ENCODE data around the gene MACF1. TPM values are rescaled to one million over a fixed set of nuclear protein-coding genes. Genes with fewer than 3 reads are reported as not detected.

MACF1 gene
- total RNA-seq: 253 and 350 TPM in 2 replicates

GRCh38 chr1:39204441-39205081 is at the start of gene MACF1:
TSS of gene MACF1 (plus strand) at chr1:39204695. CDS start at chr1:39205023, 328 bp downstream.

GRCh38 chr1:39491146-39491921 is 286.8 kb downstream of the MACF1 start, which contains the start of gene BMP8A:
TSS of gene BMP8A (plus strand) at chr1:39491636. CDS start at chr1:39491992, 356 bp downstream.

Other genes with a start within 250 kb of the MACF1 start
- 77.9 and 99.5 TPM in 2 replicates for gene AKIRIN1, start 213.4 kb upstream of the MACF1 start, total RNA-seq
- gene NDUFS5, start 178.3 kb upstream of the MACF1 start, total RNA-seq: 244 and 442 TPM in 2 replicates

Data from nasal cavity respiratory epithelium epithelial cell of viscerocranial mucosa (primary cell).